Right cardiac atrium (tissue), 5 donors: ENCODE results near the gene BICDL1. TPM values are rescaled to one million over a fixed set of nuclear protein-coding genes. Genes with fewer than 3 reads are reported as not detected.

ENCODE experiments used
- ATAC-seq, 2 donors: fragments of 200-7000 bp; cut with Tn5 transposase; one replicate each; pipeline versions ENCODE4 v1.8.0 to v1.9.1; 2020; ENCODE audit warnings: moderate library complexity in 2 of 2, mild to moderate bottlenecking in 1 of 2
- DNase-seq, 3 donors: peaks; one replicate each; pipeline ENCODE4 v3.0.0-alpha.2; 2020
- H3K27ac ChIP-seq: one replicate; pipeline ENCODE4 v1.5.1; 2013; ENCODE audit warnings: mild to moderate bottlenecking, low read length, control low read depth, moderate library complexity
- H3K27me3 ChIP-seq: one replicate; pipeline ENCODE4 v1.6.1; 2013; ENCODE audit not compliant: control insufficient read depth, insufficient read depth
- H3K4me1 ChIP-seq: one replicate; pipeline ENCODE4 v1.6.1; 2013; ENCODE audit warnings: low read length; ENCODE audit not compliant: control insufficient read depth, insufficient read depth
- H3K4me3 ChIP-seq: one replicate; pipeline ENCODE4 v1.5.1; 2013; ENCODE audit warnings: low read length, control low read depth
- H3K9me3 ChIP-seq: one replicate; pipeline ENCODE4 v1.6.1; 2013; ENCODE audit warnings: low read length; ENCODE audit not compliant: control insufficient read depth
- WGBS: extraction: QIAGEN DNeasy Blood & Tissue Kit; methylation state at CpG from one replicate; pipeline ENCODE4 v1.1.7; 2013; 5-methylcytosine and 5-hydroxymethylcytosine counted together
- intact Hi-C, 4 donors: fragments of 100-400 bp; cut with DNase I; formaldehyde crosslinking; loops; one replicate each; pipeline versions ENCODE4 v1.11.0 to v1.14.0; 2022 to 2023
- polyA plus RNA-seq: library from polyadenylated mRNA; stranded (reverse); fragments of 200-250 nt; gene quantifications from one replicate; pipeline ENCODE4 v1.2.3, GENCODE V29; 2013
- total RNA-seq, 4 donors: library from RNA; stranded (reverse); fragmentation: NEBNext Ultra II Directional; extraction: Animal tissue kit (Norgen Biotek cat#: 25700); gene quantifications; one replicate each; pipeline ENCODE4 v1.2.1, GENCODE V29; 2021
- donor health status: healthy with polysubstance abuse.
- donor health status: DM: no; HTN: yes; CAD: no.
- donor health status: DM: no; HTN: no; CAD: no.
- donor health status: DM: no; HTN: yes; CAD: no; lungs with severe emphysema.
- donor health status: DM: yes; HTN: yes; CAD: no.

Gene BICDL1
- total and polyA plus RNA-seq, 5 donors, result 0.11 to 2.1 (median 0.95) TPM

DNA sequence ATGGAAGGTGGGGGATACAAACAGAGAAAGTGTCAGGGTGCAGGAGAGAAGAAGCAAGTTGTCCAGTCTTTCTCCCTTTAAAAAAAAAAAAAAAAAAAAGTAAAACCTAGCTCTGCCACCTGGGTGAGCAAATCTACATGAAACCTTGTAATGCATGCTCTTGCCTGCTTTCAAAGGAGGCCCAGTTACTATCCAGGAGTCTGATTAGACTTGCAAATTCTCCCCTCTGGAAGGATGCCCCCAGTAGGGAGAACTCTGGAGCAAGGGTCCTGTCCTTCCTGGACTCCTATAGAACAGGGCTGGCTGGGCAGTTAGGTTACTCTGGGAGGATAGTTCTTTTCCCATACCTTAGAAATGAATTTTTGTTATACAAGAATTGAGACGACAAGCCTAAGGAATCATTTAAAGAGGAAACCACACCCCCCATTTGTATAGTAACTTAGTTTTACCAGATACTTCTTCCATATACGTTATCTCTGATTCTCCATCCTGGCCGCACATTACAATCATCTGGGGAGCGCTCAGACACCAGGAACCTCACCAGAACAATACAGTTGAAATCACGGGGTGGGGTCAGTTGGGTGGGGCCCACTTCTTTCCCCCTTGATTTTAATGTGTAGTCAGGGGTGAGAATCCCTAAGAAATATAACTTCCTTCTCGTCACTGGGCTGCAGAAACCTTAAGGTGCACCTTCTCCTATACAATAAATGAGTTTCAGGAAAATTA is 97.0 kb downstream of the BICDL1 start:
- DNase-seq (peak in 1 of 3 donors; percentile 21), ATAC-seq (no peak)
- intact Hi-C loops, result no loop called here
- Histone ChIP-seq H3K4me1 (no peaks in the 10 kb centered on the region), H3K27ac (no peak overlapping the region), H3K27me3 (no peaks in the 10 kb centered on the region), H3K4me3 (no peak overlapping the region), H3K9me3 (no peaks in the 10 kb centered on the region)
- 59% methylated on average over 6 of the region's 6 CpGs for WGBS

DNA sequence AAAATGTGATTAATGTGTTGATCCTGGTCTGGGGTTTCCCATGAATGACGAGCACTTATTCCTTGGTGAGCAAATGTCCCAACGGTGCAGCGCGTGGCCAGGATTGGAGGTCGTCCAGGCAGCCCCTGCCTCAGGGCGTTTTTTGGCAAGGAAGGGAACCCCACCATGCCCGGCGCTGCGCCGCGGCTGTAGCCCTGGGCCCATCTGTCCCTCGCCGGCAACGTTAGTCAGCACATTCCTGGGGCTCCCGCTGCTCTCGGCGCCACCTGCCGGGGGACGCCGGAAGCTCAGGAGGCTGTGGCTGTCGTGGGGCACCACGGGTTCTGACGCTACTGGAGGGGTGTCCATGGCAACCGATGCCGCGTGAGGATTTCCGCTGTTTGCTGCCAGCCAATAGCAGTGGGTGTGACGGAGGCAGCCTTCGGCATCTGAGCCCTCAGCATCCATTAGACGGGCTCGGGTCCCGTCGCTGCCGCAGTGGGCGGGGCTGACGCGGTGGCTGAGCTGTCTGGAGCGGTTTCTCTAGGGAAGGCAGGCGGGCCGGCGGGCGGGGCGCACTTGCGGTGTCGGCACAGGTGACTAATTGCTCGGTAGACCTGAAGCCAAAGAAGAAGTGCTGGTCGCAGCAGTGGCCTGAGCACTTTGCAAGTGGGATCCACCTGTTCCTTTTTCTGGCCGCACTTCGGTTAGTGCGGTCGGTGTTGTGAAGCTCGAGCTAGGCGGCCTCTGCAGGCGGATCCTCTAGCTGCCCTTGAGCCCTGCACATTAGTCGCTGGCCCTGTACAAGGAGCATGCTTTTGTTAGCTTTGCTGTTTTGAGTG is 98.0 kb downstream of the BICDL1 start:
- no peaks in the 10 kb centered on the region for H3K27me3 ChIP-seq
- peak overlapping the region; percentile 54 for H3K27ac ChIP-seq
- intact Hi-C loops, result no loop called here
- H3K4me1 ChIP-seq, result no peaks in the 10 kb centered on the region
- WGBS, result under 1% methylated on average over 55 of the region's 55 CpGs
- no peaks in the 10 kb centered on the region for H3K9me3 ChIP-seq
- DNase-seq, result peak; percentile 99 to 100 (median 99)
- peak overlapping the region; percentile 32 for H3K4me3 ChIP-seq
- peak; percentile 98 for ATAC-seq

DNA sequence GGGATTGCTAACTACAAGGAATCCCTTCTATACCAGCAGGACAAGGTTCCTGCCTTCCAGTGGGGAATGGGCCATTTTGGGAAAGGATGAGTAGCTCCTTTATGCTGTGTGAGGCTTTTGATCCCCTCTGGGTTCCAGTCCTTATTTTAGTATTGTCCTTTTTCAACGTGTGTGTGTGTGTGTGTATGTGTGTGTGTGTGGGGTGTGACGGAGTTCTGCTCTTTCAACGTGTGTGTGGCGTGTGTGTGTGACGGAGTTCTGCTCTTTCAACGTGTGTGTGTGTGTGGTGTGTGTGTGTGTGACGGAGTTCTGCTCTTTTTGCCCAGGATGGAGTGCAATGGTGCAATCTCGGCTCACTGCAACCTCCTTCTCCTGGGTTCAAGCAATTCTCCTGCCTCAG is 100.1 kb downstream of the BICDL1 start:
- ATAC-seq (no peak), DNase-seq (peak in 1 of 3 donors; percentile 1)
- Histone ChIP-seq H3K9me3 (no peaks in the 10 kb centered on the region), H3K4me1 (no peaks in the 10 kb centered on the region), H3K27ac (no peak overlapping the region), H3K4me3 (no peak overlapping the region), H3K27me3 (no peaks in the 10 kb centered on the region)
- intact Hi-C loops, result no loop called here
- WGBS, result 23% methylated on average over 8 of the region's 8 CpGs

DNA sequence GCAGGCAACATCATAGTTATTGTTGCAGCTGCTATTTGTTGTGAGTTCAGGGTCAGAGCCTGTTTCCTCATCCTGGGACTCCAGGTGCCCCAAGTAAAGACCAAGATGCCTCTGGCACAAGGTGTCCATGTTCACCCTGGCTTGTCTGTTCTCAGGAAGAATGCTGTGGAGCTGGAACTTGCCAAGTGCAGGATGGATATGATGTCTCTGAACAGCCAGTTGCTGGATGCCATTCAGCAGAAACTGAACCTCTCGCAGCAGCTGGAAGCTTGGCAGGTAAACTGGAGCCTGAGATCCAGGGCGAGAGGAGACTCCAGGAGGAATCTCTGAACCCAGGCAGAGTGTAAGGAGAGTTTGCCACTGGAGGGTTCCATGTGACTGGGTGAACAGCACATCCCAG is 100.8 kb downstream of the BICDL1 start:
- DNase-seq (peak in 1 of 3 donors; percentile 6), ATAC-seq (no peak)
- H3K4me3 ChIP-seq, result no peak overlapping the region
- intact Hi-C loops, result no loop called here
- H3K27me3 ChIP-seq, result no peaks in the 10 kb centered on the region
- no peaks in the 10 kb centered on the region for H3K9me3 ChIP-seq
- no peak overlapping the region for H3K27ac ChIP-seq
- H3K4me1 ChIP-seq, result no peaks in the 10 kb centered on the region
- WGBS, result 83% methylated on average over 2 of the region's 2 CpGs

DNA sequence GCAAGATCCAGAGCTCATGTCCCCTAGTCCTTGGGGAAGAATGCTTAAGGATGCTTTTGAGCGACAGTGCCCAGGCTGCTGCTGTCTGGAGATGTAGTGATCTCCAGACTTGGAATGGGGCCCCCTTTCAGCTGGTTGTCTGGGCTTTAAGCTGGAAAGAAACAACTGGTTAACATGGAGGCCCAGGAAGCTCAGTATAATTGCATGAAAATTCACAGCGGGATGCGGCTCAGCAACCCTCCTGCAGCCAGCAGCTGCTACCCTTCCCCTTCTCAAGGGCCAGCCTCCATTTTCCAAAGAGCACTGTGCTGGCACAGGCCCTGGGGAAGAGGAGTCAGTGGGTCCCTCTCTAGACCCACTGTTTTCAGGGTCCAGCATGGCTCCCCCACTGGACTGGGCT is 101.2 kb downstream of the BICDL1 start:
- WGBS, result 72% methylated on average over 3 of the region's 3 CpGs
- Histone ChIP-seq H3K4me3 (no peak overlapping the region), H3K27me3 (no peaks in the 10 kb centered on the region), H3K27ac (no peak overlapping the region), H3K4me1 (no peaks in the 10 kb centered on the region), H3K9me3 (no peaks in the 10 kb centered on the region)
- ATAC-seq, result no peak
- intact Hi-C loops, result no loop called here
- DNase-seq, result peak in 1 of 3 donors; percentile 21

DNA sequence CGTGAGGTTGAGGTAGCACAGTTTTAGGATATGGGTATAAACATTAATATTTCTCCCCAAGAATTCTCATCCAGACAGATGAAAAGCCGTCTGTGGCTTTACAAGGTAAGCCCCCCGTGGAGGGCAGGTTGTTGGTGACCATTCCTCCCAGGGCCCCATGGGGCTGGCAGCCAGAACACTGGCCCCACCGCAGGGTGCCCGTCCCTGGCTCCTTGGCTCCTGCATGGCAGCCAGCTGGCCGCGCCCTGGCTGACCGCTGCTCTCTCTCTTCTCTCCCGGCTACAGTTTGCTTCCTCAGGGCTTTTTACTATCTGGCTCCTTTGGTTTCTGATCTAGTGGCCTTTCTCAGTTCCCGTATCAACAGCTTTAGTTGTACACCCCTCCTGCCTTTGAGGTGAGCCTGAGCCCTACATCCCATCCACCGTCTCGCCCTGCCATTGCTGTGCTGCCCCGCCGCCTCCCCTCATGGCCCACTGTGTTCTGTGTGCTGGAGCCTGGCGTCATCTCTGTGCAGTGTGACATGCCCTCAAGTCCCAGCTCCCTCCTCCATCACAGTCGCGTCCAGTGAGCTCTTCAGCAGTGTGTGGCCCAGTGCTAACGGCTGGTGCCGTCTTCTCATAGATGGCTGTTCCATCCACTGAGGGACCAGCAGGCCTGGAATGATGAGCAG is 101.7 kb downstream of the BICDL1 start:
- Histone ChIP-seq H3K4me1 (no peaks in the 10 kb centered on the region), H3K4me3 (no peak overlapping the region), H3K9me3 (no peaks in the 10 kb centered on the region), H3K27me3 (no peaks in the 10 kb centered on the region), H3K27ac (no peak overlapping the region)
- ATAC-seq (no peak), DNase-seq (peak in 1 of 3 donors; percentile 44)
- WGBS, result 84% methylated on average over 19 of the region's 19 CpGs
- intact Hi-C loops, result no loop called here

DNA sequence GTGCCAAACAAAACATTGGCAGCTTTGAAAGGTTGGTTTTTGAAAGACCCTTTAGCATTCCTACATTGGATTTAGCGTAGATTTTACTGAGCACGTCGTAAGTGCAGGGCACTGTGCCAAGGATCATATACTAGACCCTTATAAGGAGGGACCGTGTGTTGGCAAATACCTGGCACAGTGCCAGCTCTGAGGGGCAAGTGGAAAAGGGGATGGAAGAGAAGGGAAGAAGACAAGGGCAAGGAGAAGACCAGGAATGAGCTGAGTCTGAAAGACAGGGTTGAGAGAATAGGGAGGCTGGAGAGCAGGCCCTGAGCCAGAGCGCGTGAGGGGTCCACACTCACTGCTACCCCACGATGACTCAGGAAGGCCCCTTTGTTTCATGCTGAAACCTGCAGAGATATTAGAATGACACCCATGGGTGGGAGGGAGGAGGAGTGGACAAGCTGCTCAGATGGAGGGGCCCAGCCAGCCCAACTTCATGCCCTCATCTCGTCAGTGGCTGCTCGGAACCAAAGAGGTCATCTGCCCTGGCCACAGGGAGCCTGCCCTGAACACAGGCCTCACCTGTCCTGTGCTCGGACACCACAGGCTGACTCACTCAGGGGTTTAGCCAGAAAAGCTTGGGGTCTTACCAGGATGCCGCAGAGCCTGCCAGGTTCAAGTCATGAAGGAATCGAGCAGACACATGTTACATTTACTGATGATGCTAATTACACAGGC is 102.5 kb downstream of the BICDL1 start:
- Histone ChIP-seq H3K27ac (no peak overlapping the region), H3K9me3 (no peaks in the 10 kb centered on the region), H3K27me3 (no peaks in the 10 kb centered on the region), H3K4me3 (no peak overlapping the region), H3K4me1 (no peaks in the 10 kb centered on the region)
- ATAC-seq (no peak), DNase-seq (peak in 1 of 3 donors; percentile 49)
- WGBS, result 78% methylated on average over 12 of the region's 12 CpGs
- intact Hi-C loops, result no loop called here

DNA sequence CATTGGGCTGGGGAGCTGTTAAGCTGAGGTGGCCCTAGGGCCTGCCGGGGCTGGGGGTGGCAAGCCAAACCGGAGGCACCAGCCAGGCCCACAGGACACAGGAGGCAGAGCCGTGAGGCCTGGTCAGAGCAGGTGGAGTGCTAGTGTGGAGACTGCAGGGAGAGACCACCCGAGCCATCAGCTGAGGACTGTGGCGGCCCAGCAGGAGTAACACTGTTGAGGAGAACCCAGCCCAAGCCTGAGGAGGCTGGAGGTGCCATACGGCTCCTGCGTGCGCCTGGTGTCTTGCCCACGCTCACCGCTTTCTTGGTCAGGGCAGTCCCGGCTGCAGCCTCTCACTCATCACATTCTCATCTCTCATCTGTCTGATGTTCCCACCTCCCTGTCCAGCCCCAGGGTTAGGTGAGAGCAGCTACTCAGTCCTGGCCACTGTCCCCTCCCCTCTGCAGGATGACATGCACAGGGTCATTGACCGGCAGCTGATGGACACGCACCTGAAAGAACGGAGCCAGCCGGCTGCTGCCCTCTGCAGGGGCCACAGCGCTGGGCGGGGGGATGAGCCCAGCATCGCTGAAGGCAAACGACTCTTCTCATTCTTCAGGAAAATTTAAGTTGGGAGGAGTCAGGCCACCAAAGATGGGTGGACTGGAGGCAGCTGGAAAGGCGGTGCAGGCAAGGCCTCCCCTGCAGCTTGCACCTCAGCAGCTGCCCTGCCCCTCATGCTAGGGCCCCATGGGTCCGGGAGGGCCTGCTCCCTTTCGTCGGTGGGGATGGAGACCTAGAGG is 103.7 kb downstream of the BICDL1 start:
- H3K4me3 ChIP-seq, result no peak overlapping the region
- H3K27me3 ChIP-seq, result no peaks in the 10 kb centered on the region
- ATAC-seq (peak in 1 of 2 donors; percentile 5), DNase-seq (peak in 1 of 3 donors; percentile 54)
- no peaks in the 10 kb centered on the region for H3K4me1 ChIP-seq
- intact Hi-C loops, result no loop called here
- 84% methylated on average over 23 of the region's 23 CpGs for WGBS
- H3K9me3 ChIP-seq, result no peaks in the 10 kb centered on the region
- H3K27ac ChIP-seq, result no peak overlapping the region

DNA sequence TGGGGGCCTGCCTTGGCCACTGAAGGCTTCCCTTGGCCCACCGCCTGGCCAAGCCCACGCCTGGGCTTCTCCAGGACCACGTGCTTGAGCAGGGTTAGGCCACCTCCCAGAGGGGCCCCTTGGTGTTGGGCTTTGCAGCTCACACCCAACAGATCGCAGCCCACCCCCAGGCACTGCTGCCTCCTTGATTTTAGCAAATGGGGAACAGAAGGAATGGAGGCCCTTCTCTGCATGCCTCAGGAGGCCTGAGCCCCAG is 104.2 kb downstream of the BICDL1 start:
- H3K27ac ChIP-seq, result no peak overlapping the region
- peak in 1 of 2 donors; percentile 5 for ATAC-seq
- H3K4me1 ChIP-seq, result no peaks in the 10 kb centered on the region
- H3K27me3 ChIP-seq, result no peaks in the 10 kb centered on the region
- no peaks in the 10 kb centered on the region for H3K9me3 ChIP-seq
- H3K4me3 ChIP-seq, result no peak overlapping the region
- peak in 1 of 3 donors; percentile 35 for DNase-seq
- intact Hi-C loops, result no loop called here
- 60% methylated on average over 4 of the region's 4 CpGs for WGBS

DNA sequence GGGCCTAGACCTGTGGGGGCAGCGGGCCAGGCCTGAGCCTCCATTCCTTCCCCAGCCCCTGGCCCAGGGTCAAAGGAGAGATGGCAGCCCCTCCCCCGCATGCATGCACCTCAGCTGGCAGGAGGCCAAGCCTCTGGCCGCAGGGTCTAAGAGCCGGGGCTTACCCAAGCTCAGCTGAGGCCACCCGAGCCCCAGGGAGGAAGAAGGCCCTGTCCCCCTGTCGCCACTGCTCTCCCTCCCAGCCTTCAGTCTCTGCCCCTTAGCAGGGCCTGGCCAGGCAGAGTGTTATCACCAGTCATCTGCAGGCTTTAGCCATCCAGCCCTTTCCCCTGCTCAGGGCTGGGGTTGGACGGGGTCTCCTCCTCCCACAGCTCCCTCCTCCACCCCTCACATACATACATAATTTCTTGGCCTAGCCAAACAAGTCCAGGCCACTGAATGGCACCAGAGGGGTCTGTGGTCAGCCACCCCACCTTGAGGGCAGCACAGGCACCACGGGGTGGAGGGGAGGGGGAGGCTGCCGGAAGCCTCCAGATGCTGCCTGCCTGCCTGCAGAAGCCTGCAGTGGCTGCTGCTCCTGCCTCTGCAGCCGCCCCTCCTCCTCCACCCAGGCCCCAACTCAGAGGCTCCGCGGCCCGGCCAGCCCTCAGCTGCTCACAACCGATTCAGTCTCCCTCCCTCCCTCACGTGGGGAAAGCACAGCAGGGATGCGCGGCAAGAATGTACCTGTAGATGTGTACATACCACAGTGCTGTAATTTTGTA is 104.7 kb downstream of the BICDL1 start:
- WGBS, result 57% methylated on average over 17 of the region's 17 CpGs
- intact Hi-C loops, result no loop called here
- DNase-seq, result peak in 2 of 3 donors; percentile 67 to 71
- Histone ChIP-seq H3K9me3 (no peaks in the 10 kb centered on the region), H3K4me1 (no peaks in the 10 kb centered on the region), H3K4me3 (no peak overlapping the region), H3K27me3 (no peaks in the 10 kb centered on the region), H3K27ac (no peak overlapping the region)
- peak in 1 of 2 donors; percentile 4 for ATAC-seq
